Stimulated activated naive CD8-positive, alpha-beta T cell treated with anti-CD3 and anti-CD28 coated beads, Interleukin-15, amount 100 ng/mL, for 72 hours (primary cell): ENCODE data around the gene MADD.

Source experiments
- ATAC-seq: fragments of 150-1000 bp; cut with Tn5 transposase; 2 replicates; pipeline ENCODE4 v1.10.0; 2021; ENCODE audit warnings: mild to moderate bottlenecking, moderate library complexity
- DNase-seq, 2 donors: peaks; one replicate each; pipeline ENCODE4 v3.0.0; 2021 to 2022
- H3K27ac Mint-ChIP-seq, 2 donors: one replicate each; pipeline ENCODE4 v1.8.0; 2022; ENCODE audit warnings: mild to moderate bottlenecking in 2 of 2, mixed read lengths in 2 of 2, moderate library complexity in 2 of 2
- H3K27me3 Mint-ChIP-seq: one replicate; pipeline ENCODE4 v1.8.0; 2022; ENCODE audit warnings: mixed read lengths
- H3K4me1 Mint-ChIP-seq: one replicate; pipeline ENCODE4 v1.8.0; 2022; ENCODE audit warnings: mild to moderate bottlenecking, mixed read lengths
- H3K4me3 Mint-ChIP-seq, 2 donors: one replicate each; pipeline ENCODE4 v1.8.0; 2022; ENCODE audit warnings: mild to moderate bottlenecking in 2 of 2, mixed read lengths in 2 of 2, moderate library complexity in 1 of 2
- H3K9me3 Mint-ChIP-seq, 2 donors: one replicate each; pipeline ENCODE4 v1.8.0; 2022; ENCODE audit warnings: mixed read lengths in 2 of 2

Gene MADD

DNA sequence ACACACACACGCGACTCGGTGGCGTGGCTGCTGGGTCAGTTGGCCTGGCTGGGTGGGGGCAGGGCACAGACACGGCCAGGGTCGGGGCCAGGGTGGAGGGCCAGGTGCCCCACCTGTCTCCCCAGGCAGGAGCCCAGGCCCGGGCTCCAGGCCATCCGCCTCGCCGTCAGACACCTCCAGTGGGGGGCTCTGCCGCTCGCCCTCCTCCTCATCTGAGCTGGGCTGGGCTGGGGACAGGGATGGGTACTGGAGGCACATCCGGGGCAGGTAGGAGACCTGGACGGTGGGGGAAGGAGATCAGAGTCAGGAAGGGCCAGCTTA lies 88.8 kb downstream of the MADD start:
- ATAC-seq (no peak), DNase-seq (no peak)
- H3K9me3 Mint-ChIP-seq, result no peaks in the 10 kb centered on the region
- H3K4me3 Mint-ChIP-seq, result no peak overlapping the region
- H3K27me3 Mint-ChIP-seq, result no peaks in the 10 kb centered on the region
- H3K4me1 Mint-ChIP-seq, result peaks cover 15% of the 10 kb centered on the region
- H3K27ac Mint-ChIP-seq, result no peak overlapping the region

DNA sequence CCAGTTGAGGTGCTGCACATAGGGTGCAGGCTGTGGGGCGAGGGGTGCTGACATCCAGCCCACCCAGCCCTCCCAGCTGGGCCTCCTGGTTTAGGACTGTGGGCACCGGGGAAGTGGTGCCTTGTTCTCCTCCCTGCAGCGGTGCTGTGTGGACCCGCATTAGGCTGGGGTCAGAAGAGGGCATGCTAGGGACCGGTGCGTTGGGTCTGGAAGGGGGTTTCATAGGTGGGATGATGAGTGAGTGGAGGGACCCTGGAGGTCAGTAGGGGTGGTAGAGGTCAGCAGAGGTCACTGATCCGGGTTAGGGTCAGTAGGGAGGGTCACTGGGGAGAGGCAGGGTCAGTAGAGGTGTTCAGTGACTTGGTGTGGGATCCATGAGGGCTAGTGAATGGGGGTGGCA lies 89.2 kb downstream of the MADD start:
- Mint-ChIP-seq H3K4me1 (peaks cover 15% of the 10 kb centered on the region), H3K27me3 (no peaks in the 10 kb centered on the region), H3K4me3 (no peak overlapping the region), H3K27ac (peak overlapping the region in 1 of 2 donors; percentile 72), H3K9me3 (no peaks in the 10 kb centered on the region)
- no peak for DNase-seq
- ATAC-seq, result no peak

DNA sequence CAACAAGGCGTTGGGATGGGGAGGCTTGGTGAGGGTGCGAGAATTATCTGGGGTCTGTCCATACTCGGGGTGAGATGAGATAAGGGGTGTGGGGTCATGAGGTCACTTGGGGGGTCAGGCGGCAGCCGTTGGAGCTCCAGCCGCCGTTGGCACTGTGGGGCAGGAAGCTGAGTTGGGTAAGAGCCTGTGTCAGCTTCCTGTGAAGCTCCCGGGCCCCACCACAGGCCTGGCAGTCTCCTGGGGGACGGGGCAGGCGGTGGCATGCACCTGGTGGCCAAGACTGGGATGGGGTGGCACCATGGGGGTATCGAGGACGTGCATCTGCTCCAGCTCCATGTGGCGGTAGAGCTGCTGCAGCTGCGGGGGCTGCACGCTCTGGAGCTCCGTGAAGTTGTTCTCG lies 89.7 kb downstream of the MADD start:
- Mint-ChIP-seq H3K27me3 (no peaks in the 10 kb centered on the region), H3K4me3 (no peak overlapping the region), H3K27ac (peak overlapping the region in 1 of 2 donors; percentile 72), H3K4me1 (peaks cover 15% of the 10 kb centered on the region), H3K9me3 (no peaks in the 10 kb centered on the region)
- peak; percentile 39 for ATAC-seq
- DNase-seq, result no peak

DNA sequence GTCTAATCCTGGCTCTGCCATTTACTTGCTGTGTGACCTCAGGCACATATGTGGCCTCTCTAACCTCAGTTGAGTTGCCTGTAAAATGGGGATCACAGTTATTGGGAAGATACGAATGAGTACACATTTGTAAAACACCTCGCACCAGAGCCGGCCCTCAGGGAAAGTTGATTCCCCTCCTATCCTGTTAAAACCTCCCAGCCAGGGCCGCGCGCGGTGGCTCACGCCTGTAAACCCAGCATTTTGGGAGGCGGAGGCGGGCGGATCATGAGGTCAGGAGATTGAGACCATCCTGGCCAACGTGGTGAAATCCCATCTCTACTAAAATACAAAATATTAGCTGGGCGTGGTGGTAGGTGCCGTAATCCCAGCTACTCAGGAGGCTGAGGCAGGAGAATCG lies 90.4 kb downstream of the MADD start:
- Mint-ChIP-seq H3K27ac (no peak overlapping the region), H3K27me3 (no peaks in the 10 kb centered on the region), H3K4me3 (no peak overlapping the region), H3K9me3 (no peaks in the 10 kb centered on the region), H3K4me1 (peaks cover 15% of the 10 kb centered on the region)
- ATAC-seq (no peak), DNase-seq (no peak)

DNA sequence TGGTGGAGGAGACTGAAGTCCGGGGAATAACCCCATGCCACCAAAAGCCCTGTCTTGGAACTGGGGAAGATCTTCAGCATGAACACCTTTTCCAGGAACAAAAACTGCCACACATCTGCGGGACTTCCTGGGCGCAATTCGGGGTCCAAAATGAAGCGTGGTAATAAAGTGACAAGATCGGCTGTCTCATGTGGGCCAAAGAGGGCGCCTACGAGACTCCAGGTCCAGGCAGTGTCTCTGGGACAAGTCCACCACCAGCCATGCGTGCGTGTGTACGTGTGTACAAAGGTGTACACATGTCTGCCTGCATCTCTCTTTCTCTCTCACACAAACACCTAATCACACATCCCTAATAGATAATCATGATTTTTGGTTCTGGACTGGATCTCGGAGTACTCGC lies 91.5 kb downstream of the MADD start:
- no peaks in the 10 kb centered on the region for H3K9me3 Mint-ChIP-seq
- H3K4me3 Mint-ChIP-seq, result no peak overlapping the region
- no peak overlapping the region for H3K27ac Mint-ChIP-seq
- DNase-seq (no peak), ATAC-seq (no peak)
- H3K4me1 Mint-ChIP-seq, result peaks cover 15% of the 10 kb centered on the region
- H3K27me3 Mint-ChIP-seq, result no peaks in the 10 kb centered on the region

DNA sequence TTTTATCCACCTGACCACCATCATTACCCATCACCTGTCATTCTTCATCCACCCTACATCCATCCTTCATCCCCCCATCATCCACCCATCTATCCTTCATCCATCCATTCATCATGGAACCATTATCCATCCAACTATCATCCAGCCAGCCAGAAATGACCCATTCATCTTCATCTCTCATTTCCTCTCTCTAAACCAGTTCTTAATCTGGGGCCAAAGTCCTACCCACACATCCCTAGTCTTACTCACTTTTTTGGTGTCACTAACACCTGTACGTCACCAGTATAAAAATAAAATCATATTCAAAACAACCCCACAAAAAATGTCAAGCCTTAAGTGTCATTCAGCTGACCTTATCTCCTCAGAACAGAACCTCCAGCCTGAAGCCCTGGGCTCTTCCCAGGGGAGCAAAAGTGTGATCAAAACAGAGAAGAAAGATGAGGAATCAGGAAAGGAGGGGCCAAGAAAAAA lies 96.1 kb downstream of the MADD start:
- Mint-ChIP-seq H3K4me1 (peaks cover 26% of the 10 kb centered on the region), H3K27me3 (no peaks in the 10 kb centered on the region), H3K4me3 (no peak overlapping the region)

DNA sequence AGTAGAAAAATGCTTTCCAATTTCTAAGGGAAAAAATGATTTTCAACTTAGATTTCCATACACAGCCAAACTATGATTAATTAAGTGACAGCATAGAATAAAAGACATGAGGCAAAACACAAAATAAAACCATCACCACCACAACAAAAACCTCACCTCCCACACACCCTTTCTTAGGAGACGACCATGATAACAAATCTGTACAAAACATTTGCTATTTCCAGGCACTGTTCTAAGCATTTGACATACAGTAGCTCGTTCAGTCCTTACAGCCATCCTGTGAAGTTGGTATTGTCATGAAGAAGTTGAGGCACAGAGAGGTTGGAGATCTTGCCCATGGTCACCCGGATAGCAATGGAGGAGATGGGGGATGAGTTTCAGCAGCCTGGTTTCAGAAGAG lies 99.7 kb downstream of the MADD start:
- Mint-ChIP-seq H3K4me1 (peaks cover 34% of the 10 kb centered on the region), H3K27me3 (no peaks in the 10 kb centered on the region), H3K27ac (peak overlapping the region in 1 of 2 donors; percentile 84), H3K4me3 (peak overlapping the region in 1 of 2 donors; percentile 20), H3K9me3 (no peaks in the 10 kb centered on the region)
- DNase-seq (no peak), ATAC-seq (no peak)

More for the DNA sequence above, 96.1 kb downstream of the MADD start:
- DNase-seq (no peak), ATAC-seq (no peak)
- Mint-ChIP-seq H3K27ac (no peak overlapping the region), H3K9me3 (no peaks in the 10 kb centered on the region)

DNA sequence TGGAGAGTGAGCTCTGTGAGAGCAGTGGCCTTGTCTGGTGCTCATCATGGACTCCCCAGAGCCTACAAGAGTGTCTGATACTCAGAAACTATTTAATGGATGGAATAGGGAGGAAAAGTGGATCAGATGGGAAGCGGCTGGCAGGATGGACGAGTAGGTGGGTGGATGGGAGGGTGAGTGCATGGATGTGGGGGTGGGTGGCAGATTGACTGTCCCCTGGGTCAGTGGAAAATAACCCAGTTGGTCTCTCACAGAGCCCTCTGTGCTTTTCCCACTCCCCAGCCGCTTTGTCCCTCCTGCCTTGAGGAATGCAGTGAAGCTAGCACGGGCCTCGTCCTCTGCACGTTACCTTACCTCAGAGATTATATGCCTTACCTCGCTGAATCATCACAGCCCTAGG lies 102.5 kb downstream of the MADD start:
- ATAC-seq (no peak), DNase-seq (no peak)
- H3K27ac Mint-ChIP-seq, result peak overlapping the region in 1 of 2 donors; percentile 23
- H3K4me3 Mint-ChIP-seq, result no peak overlapping the region
- peaks cover 36% of the 10 kb centered on the region for H3K4me1 Mint-ChIP-seq
- H3K27me3 Mint-ChIP-seq, result no peaks in the 10 kb centered on the region
- H3K9me3 Mint-ChIP-seq, result no peaks in the 10 kb centered on the region

DNA sequence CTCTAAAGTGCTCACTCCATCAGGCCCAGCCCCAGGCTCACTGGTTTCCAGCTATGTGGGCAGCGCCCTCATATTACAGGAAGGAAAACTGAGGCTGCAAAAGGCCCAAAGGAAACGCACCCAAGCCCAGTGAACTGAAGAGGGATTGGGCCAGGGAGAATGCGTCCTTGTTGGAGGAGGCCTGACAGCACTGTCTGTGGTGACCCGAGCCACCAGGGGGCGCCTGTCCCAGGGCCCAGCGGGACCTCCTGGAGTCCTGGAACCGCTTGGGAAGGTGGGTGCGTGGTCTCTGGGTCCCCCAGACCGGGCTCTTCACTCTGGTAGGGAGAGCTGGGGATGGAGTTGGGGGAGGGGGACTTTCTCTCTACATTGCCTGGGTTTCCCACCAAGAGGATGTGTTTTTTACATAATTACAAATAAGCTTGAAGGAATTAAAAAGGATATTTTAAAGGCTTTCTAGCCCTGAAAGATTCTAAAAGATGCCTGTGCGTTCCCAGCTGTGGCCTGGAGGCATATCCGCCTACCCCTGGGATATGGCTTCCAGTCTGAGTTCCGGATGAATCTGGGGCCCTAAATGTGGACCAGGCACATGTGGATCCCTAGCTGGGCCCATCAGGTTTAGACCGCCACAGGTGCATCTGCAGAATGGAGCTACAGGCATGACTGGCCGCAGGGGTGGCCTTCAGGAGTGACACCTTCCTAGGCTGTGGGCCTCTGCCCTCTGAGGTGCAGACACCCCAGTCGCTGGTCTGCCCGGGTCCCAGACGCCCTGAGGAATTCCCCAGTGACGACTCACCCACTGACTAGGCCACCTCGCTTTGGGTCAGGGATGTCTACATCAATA lies 104.2 kb downstream of the MADD start:
- H3K4me3 Mint-ChIP-seq, result peak overlapping the region in 1 of 2 donors; percentile 19
- H3K4me1 Mint-ChIP-seq, result peaks cover 29% of the 10 kb centered on the region
- no peaks in the 10 kb centered on the region for H3K27me3 Mint-ChIP-seq
- peak; percentile 90 for ATAC-seq
- DNase-seq, result peak; percentile 79 to 81
- H3K9me3 Mint-ChIP-seq, result no peaks in the 10 kb centered on the region
- H3K27ac Mint-ChIP-seq, result peak overlapping the region; percentile 61 to 76

DNA sequence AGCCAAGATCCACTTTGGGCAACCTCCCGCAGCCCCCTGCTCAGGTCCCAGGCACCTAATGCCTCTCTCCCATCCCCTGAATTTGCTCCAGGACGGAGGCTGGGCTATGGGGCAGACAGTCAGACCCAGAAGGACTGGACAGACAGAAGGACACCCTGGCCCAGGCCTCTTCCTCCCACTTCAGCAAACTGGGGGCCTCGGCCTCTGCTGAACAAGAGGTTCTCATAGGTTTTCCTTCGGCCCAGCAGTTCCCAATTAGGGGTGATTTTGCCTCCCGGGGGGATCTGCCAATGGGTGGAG lies 104.7 kb downstream of the MADD start:
- peaks cover 23% of the 10 kb centered on the region for H3K4me1 Mint-ChIP-seq
- H3K4me3 Mint-ChIP-seq, result no peak overlapping the region
- H3K27me3 Mint-ChIP-seq, result no peaks in the 10 kb centered on the region
- no peaks in the 10 kb centered on the region for H3K9me3 Mint-ChIP-seq
- ATAC-seq (no peak), DNase-seq (no peak)
- peak overlapping the region in 1 of 2 donors; percentile 64 for H3K27ac Mint-ChIP-seq

DNA sequence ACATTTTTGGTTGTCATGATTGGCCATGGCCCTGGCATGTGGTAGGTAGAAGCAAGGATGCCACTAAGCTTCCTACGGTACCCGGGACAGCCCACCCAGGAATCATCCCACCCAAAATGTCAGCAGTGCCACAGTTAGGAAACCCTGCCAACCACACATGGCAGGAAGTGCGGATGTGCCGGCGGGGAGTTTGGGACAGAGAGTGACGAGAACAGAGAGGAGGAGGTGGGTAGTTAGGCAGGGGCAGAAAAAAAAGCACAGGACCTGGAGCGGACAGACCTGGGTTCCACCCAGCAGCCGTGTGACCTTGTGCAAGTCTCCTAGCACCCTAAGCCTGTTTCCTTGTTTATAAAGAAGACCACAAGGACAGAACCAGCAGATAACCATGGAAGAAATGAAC lies 105.1 kb downstream of the MADD start:
- no peak for DNase-seq
- Mint-ChIP-seq H3K27me3 (no peaks in the 10 kb centered on the region), H3K27ac (peak overlapping the region in 1 of 2 donors; percentile 64), H3K4me1 (peaks cover 20% of the 10 kb centered on the region), H3K4me3 (no peak overlapping the region), H3K9me3 (no peaks in the 10 kb centered on the region)
- ATAC-seq, result no peak

DNA sequence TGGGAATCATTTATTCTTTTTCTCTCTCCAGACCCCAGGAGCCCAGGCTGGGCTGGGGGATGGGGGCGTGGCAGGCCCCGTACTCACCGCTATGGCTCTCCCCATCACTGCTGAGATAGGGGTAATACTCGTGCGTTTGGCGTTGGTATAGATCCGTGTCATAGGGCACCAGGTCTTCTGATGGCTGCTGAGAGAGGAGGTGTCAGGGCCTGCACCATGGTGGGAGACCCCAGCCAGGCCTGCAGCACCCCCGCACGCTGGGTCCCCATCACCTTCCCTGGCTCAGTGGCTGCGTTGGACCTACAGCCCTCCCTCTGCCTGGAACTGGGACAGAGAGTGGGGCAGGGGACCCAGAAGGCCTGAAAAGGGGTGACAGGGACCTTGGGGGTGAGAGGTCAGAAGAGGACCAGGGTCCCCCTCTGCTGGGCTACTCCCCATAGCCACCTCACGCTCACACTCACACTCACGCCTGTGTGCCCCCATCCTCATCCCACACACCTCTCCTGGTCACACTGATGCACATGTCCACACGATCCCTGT lies 105.7 kb downstream of the MADD start:
- no peak overlapping the region for H3K27ac Mint-ChIP-seq
- H3K4me3 Mint-ChIP-seq, result no peak overlapping the region
- peaks cover 17% of the 10 kb centered on the region for H3K4me1 Mint-ChIP-seq
- H3K9me3 Mint-ChIP-seq, result no peaks in the 10 kb centered on the region
- H3K27me3 Mint-ChIP-seq, result no peaks in the 10 kb centered on the region
- DNase-seq, result no peak
- ATAC-seq, result no peak

DNA sequence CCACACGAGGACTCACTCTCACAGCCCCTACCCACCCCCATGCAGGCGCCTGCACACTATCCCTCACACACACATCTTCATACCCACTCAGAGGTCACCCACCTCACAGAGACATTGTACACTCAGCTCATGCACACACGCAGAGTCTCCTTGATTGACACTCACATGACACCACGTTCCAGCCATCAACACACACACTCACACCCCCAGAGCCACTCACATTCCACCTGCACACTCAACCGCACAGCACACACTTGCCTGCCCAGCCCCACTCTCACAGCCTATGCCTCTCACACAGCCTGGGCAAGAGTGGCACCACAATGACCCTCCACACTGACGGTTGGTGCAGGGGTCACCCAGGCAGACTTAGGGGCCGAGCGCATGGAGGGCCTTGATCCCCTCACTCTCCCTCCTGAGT lies 106.2 kb downstream of the MADD start:
- ATAC-seq, result no peak
- no peak overlapping the region for H3K4me3 Mint-ChIP-seq

DNA sequence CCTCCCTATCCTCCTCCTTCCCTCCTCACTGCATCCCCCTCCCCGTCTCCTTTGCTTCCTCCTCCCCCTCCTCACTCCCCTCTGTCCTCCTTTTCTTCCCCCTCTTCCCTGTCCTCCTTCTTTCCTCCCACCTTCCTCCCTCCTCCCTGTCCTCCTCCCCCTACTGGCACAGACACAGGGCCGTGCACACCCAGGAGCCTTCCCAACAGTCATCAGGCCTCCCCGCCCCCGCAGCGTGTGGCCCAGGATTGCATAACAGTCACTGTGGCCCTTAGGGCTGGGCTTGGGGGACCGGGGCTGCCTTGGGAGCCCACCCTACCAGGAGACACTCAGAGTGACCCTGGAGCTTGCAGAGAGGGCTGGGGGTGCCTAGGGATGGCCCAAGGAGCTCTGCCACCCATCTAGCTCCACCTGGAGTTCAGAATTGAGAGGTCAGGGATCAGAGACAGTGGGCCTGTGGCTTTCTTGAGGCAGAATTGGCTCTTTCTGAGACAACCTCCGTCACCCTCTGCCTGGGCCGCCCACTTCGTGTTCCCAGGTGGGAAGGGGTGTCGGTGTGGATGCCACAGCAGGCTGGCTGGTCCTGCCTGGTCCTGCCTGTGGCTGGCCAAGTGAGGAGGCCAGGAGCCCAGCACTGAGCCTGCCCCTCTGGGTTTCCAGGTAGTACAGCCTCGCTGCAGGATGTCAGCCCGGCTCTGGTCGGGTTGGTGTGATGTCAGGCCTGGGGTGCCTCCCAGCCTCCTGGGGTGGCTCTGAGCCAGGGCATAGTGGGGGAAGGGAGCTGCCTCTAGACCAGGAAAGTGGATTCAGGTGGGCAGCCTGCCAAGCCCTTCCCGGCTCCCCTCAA lies 106.8 kb downstream of the MADD start:
- DNase-seq (no peak), ATAC-seq (no peak)
- Mint-ChIP-seq H3K4me1 (peaks cover 13% of the 10 kb centered on the region), H3K4me3 (no peak overlapping the region), H3K27me3 (no peaks in the 10 kb centered on the region), H3K9me3 (no peaks in the 10 kb centered on the region), H3K27ac (peak overlapping the region in 1 of 2 donors; percentile 21)

More for the DNA sequence above, 106.2 kb downstream of the MADD start:
- peaks cover 13% of the 10 kb centered on the region for H3K4me1 Mint-ChIP-seq
- H3K27ac Mint-ChIP-seq, result no peak overlapping the region
- no peak for DNase-seq
- H3K9me3 Mint-ChIP-seq, result no peaks in the 10 kb centered on the region
- H3K27me3 Mint-ChIP-seq, result no peaks in the 10 kb centered on the region

DNA sequence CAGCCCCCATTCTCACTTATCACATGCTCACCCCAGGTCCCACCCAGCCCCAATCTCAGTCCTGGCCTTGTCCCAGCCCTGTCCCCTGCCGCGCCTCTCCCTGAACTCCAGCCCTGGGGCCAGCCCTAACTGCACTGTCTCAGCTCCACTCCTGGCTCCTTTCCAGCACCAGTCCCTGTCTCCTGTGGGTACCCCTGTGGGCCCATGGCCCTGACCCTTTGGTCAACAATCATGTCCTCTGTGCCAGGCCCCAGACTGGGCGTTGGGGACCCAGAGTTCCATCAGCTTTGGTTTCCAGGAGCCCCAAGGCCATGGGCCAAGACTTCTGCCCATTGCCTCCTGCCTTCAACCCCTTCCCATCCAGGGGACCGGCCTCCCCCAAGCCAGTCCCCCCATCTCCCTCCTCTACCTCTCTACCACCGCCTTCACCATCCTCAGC lies 107.7 kb downstream of the MADD start:
- H3K4me3 Mint-ChIP-seq, result no peak overlapping the region

More for the DNA sequence above, 107.7 kb downstream of the MADD start:
- Mint-ChIP-seq H3K4me1 (peaks cover 13% of the 10 kb centered on the region), H3K9me3 (no peaks in the 10 kb centered on the region), H3K27ac (no peak overlapping the region), H3K27me3 (no peaks in the 10 kb centered on the region)
- no peak for DNase-seq
- no peak for ATAC-seq
